ENCODE data around the gene DHX8. TPM values are rescaled to one million over a fixed set of nuclear protein-coding genes. Genes with fewer than 3 reads are reported as not detected.

Gene DHX8
- polyA plus RNA-seq, 3 donors = 21.8 to 35.6 (median 26.5) TPM

DNA sequence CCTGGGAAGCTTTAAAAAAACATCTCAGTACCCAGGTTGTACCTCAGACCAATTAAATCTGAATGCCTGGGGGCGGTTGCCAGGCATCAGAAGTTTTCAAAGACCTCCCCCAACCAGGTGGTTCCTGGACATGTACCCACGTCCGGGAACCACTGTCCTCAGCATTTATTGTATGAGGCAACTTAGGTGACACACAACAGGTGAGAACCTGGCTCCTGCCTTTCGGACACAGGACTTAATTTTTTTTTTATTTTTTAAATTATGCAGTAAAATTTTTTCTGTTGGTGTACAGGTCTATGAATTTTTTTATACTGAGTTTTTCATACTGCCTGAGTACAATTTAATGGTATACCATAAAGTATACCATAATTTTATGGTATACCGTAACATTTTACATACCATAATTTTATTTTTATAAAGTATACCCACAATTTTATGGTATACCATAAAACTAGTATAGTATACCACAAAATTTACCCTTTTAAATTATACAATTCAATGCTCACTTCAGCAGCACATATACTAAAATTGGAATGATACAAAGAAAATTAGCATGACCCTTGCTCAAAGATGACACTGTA, 38.7 kb upstream of the DHX8 start:
- Histone ChIP-seq H3K9ac (ENCODE audit: insufficient read depth, low read length, poor library complexity, severe bottlenecking) (no peak overlapping the region), H3K36me3 (replicated peaks in 1 of 2; ENCODE audit: control insufficient read depth in 1 of 2, insufficient read depth in 2 of 2, low read length in 2 of 2) (no peaks in the 10 kb centered on the region), H3K4me2 (replicated peaks; ENCODE audit: extremely low read depth, low read length, poor library complexity, severe bottlenecking) (no peak overlapping the region), H3K27ac (ENCODE audit: low read depth in 1 of 2, low read length in 2 of 2) (no peak overlapping the region), H2AFZ (ENCODE audit: insufficient read depth, low read depth, low read length, poor library complexity, severe bottlenecking) (no peak overlapping the region), H3K79me2 (ENCODE audit: insufficient read depth, low read length) (no peaks in the 10 kb centered on the region), H3K27me3 (ENCODE audit: control insufficient read depth in 2 of 2, insufficient read depth in 2 of 2, low read length in 2 of 2) (no peaks in the 10 kb centered on the region), H4K20me1 (ENCODE audit: insufficient read depth, low read length) (no peaks in the 10 kb centered on the region), H3K4me1 (ENCODE audit: control insufficient read depth in 1 of 2, insufficient read depth in 2 of 2, low read length in 2 of 2) (no peaks in the 10 kb centered on the region), H3K4me3 (replicated peaks in 1 of 3; ENCODE audit: low read depth in 2 of 3, low read length in 3 of 3) (no peak overlapping the region), H3K9me3 (replicated peaks in 1 of 2; ENCODE audit: control insufficient read depth in 1 of 2, insufficient read depth in 1 of 2, low read length in 2 of 2) (no peaks in the 10 kb centered on the region)
- DNase-seq = no peak
- Mint-ChIP-seq H3K27ac (no peak overlapping the region), H3K9me3 (peaks cover 0 to 12% (median 0%) of the 10 kb centered on the region in 7 donors), H3K36me3 (no peaks in the 10 kb centered on the region), H3K4me1 (no peaks in the 10 kb centered on the region), H3K27me3 (ENCODE audit: low read depth in 3 of 3) (peaks cover 7 to 21% (median 17%) of the 10 kb centered on the region in 3 donors), H3K4me3 (no peak overlapping the region)
- intact Hi-C loops (cut with micrococcal nuclease) = no loop called here
- WGBS (ENCODE audit: insufficient coverage) = no CpG with 5 or more reads among the region's 5 CpGs
- TF ChIP-seq, protein P1, sequence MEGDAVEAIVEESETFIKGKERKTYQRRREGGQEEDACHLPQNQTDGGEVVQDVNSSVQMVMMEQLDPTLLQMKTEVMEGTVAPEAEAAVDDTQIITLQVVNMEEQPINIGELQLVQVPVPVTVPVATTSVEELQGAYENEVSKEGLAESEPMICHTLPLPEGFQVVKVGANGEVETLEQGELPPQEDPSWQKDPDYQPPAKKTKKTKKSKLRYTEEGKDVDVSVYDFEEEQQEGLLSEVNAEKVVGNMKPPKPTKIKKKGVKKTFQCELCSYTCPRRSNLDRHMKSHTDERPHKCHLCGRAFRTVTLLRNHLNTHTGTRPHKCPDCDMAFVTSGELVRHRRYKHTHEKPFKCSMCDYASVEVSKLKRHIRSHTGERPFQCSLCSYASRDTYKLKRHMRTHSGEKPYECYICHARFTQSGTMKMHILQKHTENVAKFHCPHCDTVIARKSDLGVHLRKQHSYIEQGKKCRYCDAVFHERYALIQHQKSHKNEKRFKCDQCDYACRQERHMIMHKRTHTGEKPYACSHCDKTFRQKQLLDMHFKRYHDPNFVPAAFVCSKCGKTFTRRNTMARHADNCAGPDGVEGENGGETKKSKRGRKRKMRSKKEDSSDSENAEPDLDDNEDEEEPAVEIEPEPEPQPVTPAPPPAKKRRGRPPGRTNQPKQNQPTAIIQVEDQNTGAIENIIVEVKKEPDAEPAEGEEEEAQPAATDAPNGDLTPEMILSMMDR (IDR thresholded peaks at IDR 0.05) = no peak

DNA sequence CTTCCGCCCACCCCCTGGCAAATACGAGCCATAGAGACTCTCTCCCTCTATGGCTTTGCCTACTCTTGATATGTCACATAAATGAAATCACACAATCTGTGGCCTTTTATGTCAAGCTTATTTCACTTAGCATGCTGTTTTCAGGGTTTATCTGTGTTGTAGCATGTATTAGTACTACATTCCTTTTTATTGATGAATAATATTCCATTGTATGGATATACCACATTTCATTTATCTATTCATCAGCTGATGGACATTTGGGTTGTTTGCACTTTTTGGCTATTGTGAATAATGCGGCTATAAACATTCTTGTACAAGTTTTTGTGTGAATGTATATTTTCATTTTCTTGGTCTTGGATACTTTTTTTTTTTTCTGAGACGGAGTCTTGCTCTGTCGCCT, 37.0 kb upstream of the DHX8 start:
- H3K4me3 Mint-ChIP-seq = no peak overlapping the region
- no peak overlapping the region for H3K27ac ChIP-seq (ENCODE audit: low read depth in 1 of 2, low read length in 2 of 2)
- no peak overlapping the region for H3K4me2 ChIP-seq (replicated peaks; ENCODE audit: extremely low read depth, low read length, poor library complexity, severe bottlenecking)
- H3K9me3 Mint-ChIP-seq = peaks cover 0 to 8% (median 2%) of the 10 kb centered on the region in 7 donors
- DNase-seq = no peak
- no peaks in the 10 kb centered on the region for H3K36me3 ChIP-seq (replicated peaks in 1 of 2; ENCODE audit: control insufficient read depth in 1 of 2, insufficient read depth in 2 of 2, low read length in 2 of 2)
- no peaks in the 10 kb centered on the region for H3K4me1 Mint-ChIP-seq
- intact Hi-C loops (cut with micrococcal nuclease) = no loop called here
- no peak overlapping the region for H2AFZ ChIP-seq (ENCODE audit: insufficient read depth, low read depth, low read length, poor library complexity, severe bottlenecking)
- no peaks in the 10 kb centered on the region for H3K4me1 ChIP-seq (ENCODE audit: control insufficient read depth in 1 of 2, insufficient read depth in 2 of 2, low read length in 2 of 2)
- TF ChIP-seq, protein P1 (IDR thresholded peaks at IDR 0.05) = no peak
- H3K27me3 Mint-ChIP-seq (ENCODE audit: low read depth in 3 of 3) = peaks cover 7 to 21% (median 15%) of the 10 kb centered on the region in 3 donors
- no peaks in the 10 kb centered on the region for H3K36me3 Mint-ChIP-seq
- 100% methylated on average over 2 of the region's 5 CpGs for WGBS (ENCODE audit: insufficient coverage)
- no peaks in the 10 kb centered on the region for H3K27me3 ChIP-seq (ENCODE audit: control insufficient read depth in 2 of 2, insufficient read depth in 2 of 2, low read length in 2 of 2)
- H3K79me2 ChIP-seq (ENCODE audit: insufficient read depth, low read length) = no peaks in the 10 kb centered on the region
- no peak overlapping the region for H3K4me3 ChIP-seq (replicated peaks in 1 of 3; ENCODE audit: low read depth in 2 of 3, low read length in 3 of 3)
- no peaks in the 10 kb centered on the region for H4K20me1 ChIP-seq (ENCODE audit: insufficient read depth, low read length)
- no peaks in the 10 kb centered on the region for H3K9me3 ChIP-seq (replicated peaks in 1 of 2; ENCODE audit: control insufficient read depth in 1 of 2, insufficient read depth in 1 of 2, low read length in 2 of 2)
- H3K27ac Mint-ChIP-seq = no peak overlapping the region
- H3K9ac ChIP-seq (ENCODE audit: insufficient read depth, low read length, poor library complexity, severe bottlenecking) = no peak overlapping the region
